Measurements from ENCODE around the gene TRIM40.

TRIM40 gene

GRCh38 chr6:30157581-30157980 lies 21.6 kb downstream of the TRIM40 start:
- peaks cover 14% of the 10 kb centered on the region for H3K4me1 ChIP-seq (ENCODE audit: control insufficient read depth, insufficient read depth, low read depth, low read length)
- H3K27me3 ChIP-seq (ENCODE audit: control insufficient read depth in 1 of 2, insufficient read depth in 1 of 2, low read length in 2 of 2): peaks cover 0 to 16% of the 10 kb centered on the region in 2 experiments
- H4K8ac ChIP-seq (ENCODE audit: low read length): no peak overlapping the region
- no peak overlapping the region for H3K23ac ChIP-seq (ENCODE audit: low read length in 2 of 2)
- no peak overlapping the region for H3K4me2 ChIP-seq (ENCODE audit: low read length, poor library complexity, severe bottlenecking)
- H3K9ac ChIP-seq (ENCODE audit: low read length): no peak overlapping the region
- H3K14ac ChIP-seq (ENCODE audit: low read length in 2 of 2): no peak overlapping the region
- no peak overlapping the region for H2AK5ac ChIP-seq (ENCODE audit: low read length, severe bottlenecking)
- no peak overlapping the region for H2BK5ac ChIP-seq (ENCODE audit: low read depth, low read length, poor library complexity, severe bottlenecking)
- H2BK120ac ChIP-seq (ENCODE audit: low read depth, low read length): no peak overlapping the region
- H4K91ac ChIP-seq (ENCODE audit: low read length): no peak overlapping the region
- H3K27ac ChIP-seq (ENCODE audit: low read length, poor library complexity, severe bottlenecking): no peak overlapping the region
- no peak overlapping the region for H3K4ac ChIP-seq (ENCODE audit: low read depth in 1 of 2, low read length in 2 of 2)
- no peaks in the 10 kb centered on the region for H3K36me3 ChIP-seq (ENCODE audit: control insufficient read depth in 1 of 2, insufficient read depth in 2 of 2, low read depth in 1 of 2, low read length in 2 of 2)
- DNase-seq: no peak
- no peaks in the 10 kb centered on the region for H3K9me3 ChIP-seq (ENCODE audit: control insufficient read depth, low read length)
- no peaks in the 10 kb centered on the region for H3K79me1 ChIP-seq (replicated peaks; ENCODE audit: low read length, poor library complexity, severe bottlenecking)
- H3K18ac ChIP-seq (ENCODE audit: low read depth in 1 of 2, low read length in 2 of 2): no peak overlapping the region
- H2BK12ac ChIP-seq (ENCODE audit: low read length in 2 of 2): no peak overlapping the region
- H2BK15ac ChIP-seq (ENCODE audit: low read depth, poor library complexity, severe bottlenecking): no peak overlapping the region
- H2AFZ ChIP-seq (ENCODE audit: low read depth, low read length): no peak overlapping the region
- no peak overlapping the region for H3K4me3 ChIP-seq (ENCODE audit: insufficient read depth in 1 of 2, low read depth in 1 of 2, low read length in 2 of 2)

- no peak overlapping the region for H3K4ac ChIP-seq (ENCODE audit: low read depth in 1 of 2, low read length in 2 of 2)
- no peak overlapping the region for H3K4me3 ChIP-seq (ENCODE audit: insufficient read depth in 1 of 2, low read depth in 1 of 2, low read length in 2 of 2)
- H3K36me3 ChIP-seq (ENCODE audit: control insufficient read depth in 1 of 2, insufficient read depth in 2 of 2, low read depth in 1 of 2, low read length in 2 of 2): no peaks in the 10 kb centered on the region
- peaks cover 14% of the 10 kb centered on the region for H3K4me1 ChIP-seq (ENCODE audit: control insufficient read depth, insufficient read depth, low read depth, low read length)
- H2BK120ac ChIP-seq (ENCODE audit: low read depth, low read length): no peak overlapping the region
- WGBS: 85% methylated on average over 2 of the region's 2 CpGs
- H3K14ac ChIP-seq (ENCODE audit: low read length in 2 of 2): no peak overlapping the region
- H2AFZ ChIP-seq (ENCODE audit: low read depth, low read length): no peak overlapping the region
- no peak overlapping the region for H4K91ac ChIP-seq (ENCODE audit: low read length)
- no peak for DNase-seq
- no peak overlapping the region for H3K23ac ChIP-seq (ENCODE audit: low read length in 2 of 2)
- peaks cover 0 to 16% of the 10 kb centered on the region in 2 experiments for H3K27me3 ChIP-seq (ENCODE audit: control insufficient read depth in 1 of 2, insufficient read depth in 1 of 2, low read length in 2 of 2)
- no peak overlapping the region for H3K9ac ChIP-seq (ENCODE audit: low read length)
- no peak overlapping the region for H2BK15ac ChIP-seq (ENCODE audit: low read depth, poor library complexity, severe bottlenecking)
- H2BK12ac ChIP-seq (ENCODE audit: low read length in 2 of 2): no peak overlapping the region
- no peak overlapping the region for H3K18ac ChIP-seq (ENCODE audit: low read depth in 1 of 2, low read length in 2 of 2)
- no peak overlapping the region for H3K27ac ChIP-seq (ENCODE audit: low read length, poor library complexity, severe bottlenecking)
- no peaks in the 10 kb centered on the region for H3K9me3 ChIP-seq (ENCODE audit: control insufficient read depth, low read length)
- no peak overlapping the region for H2AK5ac ChIP-seq (ENCODE audit: low read length, severe bottlenecking)
- H4K8ac ChIP-seq (ENCODE audit: low read length): no peak overlapping the region
- no peak overlapping the region for H3K4me2 ChIP-seq (ENCODE audit: low read length, poor library complexity, severe bottlenecking)
- no peaks in the 10 kb centered on the region for H3K79me1 ChIP-seq (replicated peaks; ENCODE audit: low read length, poor library complexity, severe bottlenecking)
- no peak overlapping the region for H2BK5ac ChIP-seq (ENCODE audit: low read depth, low read length, poor library complexity, severe bottlenecking)
Measured at GRCh38 chr6:30157999-30158398, 22.1 kb downstream of the TRIM40 start.

GRCh38 chr6:30158475-30159040 lies 22.6 kb downstream of the TRIM40 start:
- Histone ChIP-seq H3K27me3 (ENCODE audit: control insufficient read depth in 1 of 2, insufficient read depth in 1 of 2, low read length in 2 of 2) (peaks cover 3 to 21% of the 10 kb centered on the region in 2 experiments), H3K4me1 (ENCODE audit: control insufficient read depth, insufficient read depth, low read depth, low read length) (peaks cover 14% of the 10 kb centered on the region), H3K27ac (ENCODE audit: low read length, poor library complexity, severe bottlenecking) (no peak overlapping the region), H3K36me3 (ENCODE audit: control insufficient read depth in 1 of 2, insufficient read depth in 2 of 2, low read depth in 1 of 2, low read length in 2 of 2) (no peaks in the 10 kb centered on the region), H2BK15ac (ENCODE audit: low read depth, poor library complexity, severe bottlenecking) (no peak overlapping the region), H3K18ac (ENCODE audit: low read depth in 1 of 2, low read length in 2 of 2) (no peak overlapping the region), H2BK120ac (ENCODE audit: low read depth, low read length) (no peak overlapping the region), H3K4ac (ENCODE audit: low read depth in 1 of 2, low read length in 2 of 2) (no peak overlapping the region), H4K8ac (ENCODE audit: low read length) (no peak overlapping the region), H3K14ac (ENCODE audit: low read length in 2 of 2) (no peak overlapping the region), H4K91ac (ENCODE audit: low read length) (no peak overlapping the region), H2BK5ac (ENCODE audit: low read depth, low read length, poor library complexity, severe bottlenecking) (no peak overlapping the region), H2AFZ (ENCODE audit: low read depth, low read length) (no peak overlapping the region), H3K9me3 (ENCODE audit: control insufficient read depth, low read length) (no peaks in the 10 kb centered on the region), H3K4me2 (ENCODE audit: low read length, poor library complexity, severe bottlenecking) (no peak overlapping the region), H2BK12ac (ENCODE audit: low read length in 2 of 2) (no peak overlapping the region), H2AK5ac (ENCODE audit: low read length, severe bottlenecking) (no peak overlapping the region), H3K79me1 (replicated peaks; ENCODE audit: low read length, poor library complexity, severe bottlenecking) (no peaks in the 10 kb centered on the region), H3K23ac (ENCODE audit: low read length in 2 of 2) (no peak overlapping the region), H3K9ac (ENCODE audit: low read length) (no peak overlapping the region), H3K4me3 (ENCODE audit: insufficient read depth in 1 of 2, low read depth in 1 of 2, low read length in 2 of 2) (no peak overlapping the region)
- WGBS: 45% methylated on average over 2 of the region's 3 CpGs
- no peak for DNase-seq

- Histone ChIP-seq H2AFZ (ENCODE audit: low read depth, low read length) (no peak overlapping the region), H4K91ac (ENCODE audit: low read length) (no peak overlapping the region), H3K9me3 (ENCODE audit: control insufficient read depth, low read length) (no peaks in the 10 kb centered on the region), H3K36me3 (ENCODE audit: control insufficient read depth in 1 of 2, insufficient read depth in 2 of 2, low read depth in 1 of 2, low read length in 2 of 2) (no peaks in the 10 kb centered on the region), H3K4ac (ENCODE audit: low read depth in 1 of 2, low read length in 2 of 2) (no peak overlapping the region), H3K9ac (ENCODE audit: low read length) (no peak overlapping the region), H3K4me3 (ENCODE audit: insufficient read depth in 1 of 2, low read depth in 1 of 2, low read length in 2 of 2) (no peak overlapping the region), H3K27ac (ENCODE audit: low read length, poor library complexity, severe bottlenecking) (no peak overlapping the region), H4K8ac (ENCODE audit: low read length) (no peak overlapping the region), H3K18ac (ENCODE audit: low read depth in 1 of 2, low read length in 2 of 2) (no peak overlapping the region), H3K79me1 (replicated peaks; ENCODE audit: low read length, poor library complexity, severe bottlenecking) (no peaks in the 10 kb centered on the region), H2BK12ac (ENCODE audit: low read length in 2 of 2) (no peak overlapping the region), H2BK5ac (ENCODE audit: low read depth, low read length, poor library complexity, severe bottlenecking) (no peak overlapping the region), H3K27me3 (ENCODE audit: control insufficient read depth in 1 of 2, insufficient read depth in 1 of 2, low read length in 2 of 2) (peaks cover 12 to 29% of the 10 kb centered on the region in 2 experiments), H3K4me1 (ENCODE audit: control insufficient read depth, insufficient read depth, low read depth, low read length) (peaks cover 7% of the 10 kb centered on the region), H2BK120ac (ENCODE audit: low read depth, low read length) (no peak overlapping the region), H3K23ac (ENCODE audit: low read length in 2 of 2) (no peak overlapping the region), H2BK15ac (ENCODE audit: low read depth, poor library complexity, severe bottlenecking) (no peak overlapping the region), H3K14ac (ENCODE audit: low read length in 2 of 2) (no peak overlapping the region), H2AK5ac (ENCODE audit: low read length, severe bottlenecking) (no peak overlapping the region), H3K4me2 (ENCODE audit: low read length, poor library complexity, severe bottlenecking) (no peak overlapping the region)
- DNase-seq: no peak
- WGBS: 88% methylated on average over 17 of the region's 17 CpGs
Measured at GRCh38 chr6:30160008-30160784, 24.3 kb downstream of the TRIM40 start.
